Measurements from ENCODE around the gene MAML2. TPM values are rescaled to one million over a fixed set of nuclear protein-coding genes. Genes with fewer than 3 reads are reported as not detected.

MAML2 gene
- total and polyA plus RNA-seq, 2 of the 13 experiments (the other 11 are each of a cell fraction or from before 2014, with no cell fraction given): 2.3 to 25.9 TPM

- Histone ChIP-seq H3K27me3 (ENCODE audit: control insufficient read depth in 1 of 2, insufficient read depth in 2 of 2, low read length in 2 of 2) (no peaks in the 10 kb centered on the region), H3K4me1 (ENCODE audit: insufficient read depth, low read length) (peaks cover 49% of the 10 kb centered on the region), H3K4me3 (replicated peaks in 1 of 3; ENCODE audit: insufficient read depth in 1 of 3, low read depth in 2 of 3, low read length in 3 of 3) (no peak overlapping the region), H4K20me1 (ENCODE audit: insufficient read depth, low read length) (no peaks in the 10 kb centered on the region), H3K79me2 (ENCODE audit: insufficient read depth, low read length) (peaks cover 4% of the 10 kb centered on the region), H3K9ac (ENCODE audit: insufficient read depth, low read depth, low read length) (no peak overlapping the region), H3K36me3 (replicated peaks in 1 of 2; ENCODE audit: control insufficient read depth in 1 of 2, insufficient read depth in 2 of 2, low read length in 2 of 2) (no peaks in the 10 kb centered on the region), H3K27ac (ENCODE audit: extremely low read length, insufficient read depth, low read length) (no peak overlapping the region), H3K4me2 (ENCODE audit: low read depth, low read length) (no peak overlapping the region), H2AFZ (ENCODE audit: low read length) (no peak overlapping the region), H3K9me3 (ENCODE audit: low read length) (no peaks in the 10 kb centered on the region)
- DNase-seq (ENCODE audit: low spot score): no peak
- no TSS peak for BruUV-seq (replicated peaks)
- FAIRE-seq: no peak
- ATAC-seq: peak; percentile 43; the same call in 2 of the 3 replicates
- intact Hi-C loops (cut with micrococcal nuclease; ENCODE audit: unreplicated experiment) (no loop called here), in situ Hi-C loops (cut with HindIII; ENCODE audit: extremely low pct_ligation_motif_present, low pct_unique_long_range_greater_than_20kb) (no loop called here)
- CTCF ChIA-PET (ENCODE audit: low intra/inter-chr PET ratio, low total read pairs): no interaction called here
- POLR2A ChIA-PET: no interaction called here
- 95% methylated on average over 6 of the region's 6 CpGs for WGBS (ENCODE audit: low lambda C conversion rate)
- no peak for TF ChIP-seq KLF6 (CRISPR knock-in tag; IDR thresholded peaks at IDR 0.05)
- no peak for TF ChIP-seq ATF2 (CRISPR knock-in tag; IDR thresholded peaks at IDR 0.05)
- TF ChIP-seq ZNF468 (CRISPR knock-in tag; IDR thresholded peaks at IDR 0.05): no peak
- no peak for TF ChIP-seq PAXIP1 (CRISPR knock-in tag; conservative IDR thresholded peaks at IDR 0.05)
- TF ChIP-seq ZNF317 (CRISPR knock-in tag; IDR thresholded peaks at IDR 0.05): no peak
- TF ChIP-seq XRCC5 (optimal IDR thresholded peaks at IDR 0.05; ENCODE audit: low read length): no peak
- no peak for TF ChIP-seq GPBP1L1 (CRISPR knock-in tag; IDR thresholded peaks at IDR 0.05)
- TF ChIP-seq ZBTB38 (CRISPR knock-in tag; IDR thresholded peaks at IDR 0.05): peak; percentile 64; the same call in 1 of the 2 replicates
- no peak for TF ChIP-seq KAT7 (CRISPR knock-in tag; IDR thresholded peaks at IDR 0.05; ENCODE audit: borderline replicate concordance)
- TF ChIP-seq DRAP1 (CRISPR knock-in tag; IDR thresholded peaks at IDR 0.05): no peak
- TF ChIP-seq ZBTB33 (CRISPR knock-in tag; IDR thresholded peaks at IDR 0.05): peak; percentile 75
- TF ChIP-seq MXD4 (CRISPR knock-in tag; IDR thresholded peaks at IDR 0.05): no peak
Observed at GRCh38 chr11:96222102-96222501, 120.9 kb downstream of the MAML2 start.
